ENCODE measurements around the gene MEF2A. TPM values are rescaled to one million over a fixed set of nuclear protein-coding genes. Genes with fewer than 3 reads are reported as not detected.

MEF2A gene
- total and polyA plus RNA-seq, 2 experiments from 2014 or later, result 91.7 to 556 TPM

DNA sequence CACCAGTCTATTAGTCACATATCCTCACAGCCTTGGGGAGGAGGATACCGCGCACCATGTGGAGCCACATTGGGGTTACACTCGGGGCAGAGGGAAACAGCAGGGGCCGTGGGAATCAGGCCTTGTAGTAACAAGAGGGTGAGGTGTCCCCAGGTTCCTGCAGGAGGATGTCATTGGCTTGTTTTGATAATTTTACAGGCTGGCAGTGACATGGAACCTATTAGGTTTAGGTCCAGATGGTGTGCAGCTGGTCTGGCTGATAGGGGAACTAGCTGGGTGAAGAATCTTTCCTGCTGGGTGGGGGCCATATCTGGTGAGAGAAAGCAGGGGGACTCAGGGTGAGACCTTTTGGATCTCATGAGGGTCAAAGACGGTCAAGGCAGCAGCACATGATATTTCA, 9.8 kb upstream of the MEF2A start:
- no peak overlapping the region for H3K4me3 ChIP-seq
- TF ChIP-seq, protein P1, sequence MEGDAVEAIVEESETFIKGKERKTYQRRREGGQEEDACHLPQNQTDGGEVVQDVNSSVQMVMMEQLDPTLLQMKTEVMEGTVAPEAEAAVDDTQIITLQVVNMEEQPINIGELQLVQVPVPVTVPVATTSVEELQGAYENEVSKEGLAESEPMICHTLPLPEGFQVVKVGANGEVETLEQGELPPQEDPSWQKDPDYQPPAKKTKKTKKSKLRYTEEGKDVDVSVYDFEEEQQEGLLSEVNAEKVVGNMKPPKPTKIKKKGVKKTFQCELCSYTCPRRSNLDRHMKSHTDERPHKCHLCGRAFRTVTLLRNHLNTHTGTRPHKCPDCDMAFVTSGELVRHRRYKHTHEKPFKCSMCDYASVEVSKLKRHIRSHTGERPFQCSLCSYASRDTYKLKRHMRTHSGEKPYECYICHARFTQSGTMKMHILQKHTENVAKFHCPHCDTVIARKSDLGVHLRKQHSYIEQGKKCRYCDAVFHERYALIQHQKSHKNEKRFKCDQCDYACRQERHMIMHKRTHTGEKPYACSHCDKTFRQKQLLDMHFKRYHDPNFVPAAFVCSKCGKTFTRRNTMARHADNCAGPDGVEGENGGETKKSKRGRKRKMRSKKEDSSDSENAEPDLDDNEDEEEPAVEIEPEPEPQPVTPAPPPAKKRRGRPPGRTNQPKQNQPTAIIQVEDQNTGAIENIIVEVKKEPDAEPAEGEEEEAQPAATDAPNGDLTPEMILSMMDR (IDR thresholded peaks at IDR 0.05; ENCODE audit: low read depth, low read length), result no peak
- H3K9me3 ChIP-seq (ENCODE audit: low read depth), result no peaks in the 10 kb centered on the region
- H3K4me1 ChIP-seq (ENCODE audit: low read depth), result peaks cover 7% of the 10 kb centered on the region
- no peaks in the 10 kb centered on the region for H3K27me3 ChIP-seq
- no peak overlapping the region for H3K27ac ChIP-seq
- H3K36me3 ChIP-seq, result no peaks in the 10 kb centered on the region
- DNase-seq (ENCODE audit: low read depth in 1 of 2, low spot score in 1 of 2), result no peak

DNA sequence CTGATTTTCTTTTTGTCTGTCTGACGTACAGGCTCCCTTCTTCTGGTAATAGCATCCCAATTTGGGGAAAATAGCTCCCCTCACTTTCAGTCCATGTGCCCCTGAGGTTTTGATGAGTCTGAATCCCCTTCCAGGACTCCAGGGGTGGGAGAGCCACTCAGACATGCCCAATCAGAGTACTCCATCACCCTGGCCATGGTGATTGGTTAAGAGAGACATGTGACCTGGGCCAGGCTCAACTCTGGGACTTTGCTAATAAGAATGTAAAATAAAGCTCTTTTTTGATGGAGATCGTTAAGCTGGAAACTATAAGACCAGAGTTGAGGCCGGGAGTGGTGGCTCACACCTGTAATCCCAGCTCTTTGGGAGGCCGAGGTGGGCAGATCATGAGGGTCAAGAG, 9.2 kb upstream of the MEF2A start:
- Histone ChIP-seq H3K4me3 (no peak overlapping the region), H3K9me3 (ENCODE audit: low read depth) (no peaks in the 10 kb centered on the region), H3K4me1 (ENCODE audit: low read depth) (peaks cover 7% of the 10 kb centered on the region), H3K36me3 (no peaks in the 10 kb centered on the region), H3K27ac (no peak overlapping the region), H3K27me3 (no peaks in the 10 kb centered on the region)
- TF ChIP-seq, protein P1 (IDR thresholded peaks at IDR 0.05; ENCODE audit: low read depth, low read length), result no peak
- no peak for DNase-seq (ENCODE audit: low read depth in 1 of 2, low spot score in 1 of 2)

DNA sequence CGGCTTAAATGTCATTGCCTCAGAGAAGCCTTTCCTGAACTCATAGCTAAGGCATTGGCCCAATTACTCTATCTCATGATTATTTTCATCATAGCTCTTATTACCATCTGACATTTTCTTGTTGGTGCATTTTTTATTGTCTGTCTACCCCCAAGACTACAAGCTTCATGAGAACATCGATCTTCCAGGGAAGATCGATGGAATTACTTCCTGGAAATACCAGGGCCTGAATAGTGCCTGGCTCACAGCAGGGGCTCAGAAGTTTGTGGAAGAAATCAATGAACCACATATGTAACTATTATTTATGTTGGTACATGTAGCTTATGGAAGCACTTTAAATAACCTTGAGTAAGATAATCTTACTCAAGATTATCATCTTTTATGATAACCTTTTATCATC, 7.7 kb upstream of the MEF2A start:
- Histone ChIP-seq H3K36me3 (no peaks in the 10 kb centered on the region), H3K27me3 (no peaks in the 10 kb centered on the region), H3K27ac (no peak overlapping the region), H3K4me3 (no peak overlapping the region), H3K4me1 (ENCODE audit: low read depth) (peaks cover 7% of the 10 kb centered on the region), H3K9me3 (ENCODE audit: low read depth) (no peaks in the 10 kb centered on the region)
- no peak for DNase-seq (ENCODE audit: low read depth in 1 of 2, low spot score in 1 of 2)
- TF ChIP-seq, protein P1 (IDR thresholded peaks at IDR 0.05; ENCODE audit: low read depth, low read length), result no peak

DNA sequence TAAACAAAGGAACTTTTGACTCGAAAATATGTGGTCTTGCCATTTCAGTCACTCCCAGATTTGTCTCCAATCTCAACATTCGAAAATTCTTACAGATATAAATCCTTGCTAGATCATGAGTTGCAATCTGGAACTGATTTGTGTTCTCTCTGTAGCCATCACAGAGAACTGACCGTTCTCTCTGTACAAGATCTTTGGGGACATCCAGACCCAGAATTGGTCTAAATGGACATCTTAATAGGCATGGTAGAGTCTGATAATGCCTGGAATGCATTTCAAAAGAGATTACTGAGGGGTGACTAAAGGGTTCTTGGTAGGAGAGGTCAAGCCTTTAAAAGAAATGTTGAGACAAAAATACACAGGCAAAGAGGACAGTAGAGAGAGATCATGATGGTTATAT, 7.2 kb upstream of the MEF2A start:
- Histone ChIP-seq H3K36me3 (no peaks in the 10 kb centered on the region), H3K4me3 (no peak overlapping the region), H3K4me1 (ENCODE audit: low read depth) (peaks cover 11% of the 10 kb centered on the region), H3K9me3 (ENCODE audit: low read depth) (no peaks in the 10 kb centered on the region), H3K27ac (no peak overlapping the region), H3K27me3 (no peaks in the 10 kb centered on the region)
- no peak for DNase-seq (ENCODE audit: low read depth in 1 of 2, low spot score in 1 of 2)
- TF ChIP-seq, protein P1 (IDR thresholded peaks at IDR 0.05; ENCODE audit: low read depth, low read length), result no peak

DNA sequence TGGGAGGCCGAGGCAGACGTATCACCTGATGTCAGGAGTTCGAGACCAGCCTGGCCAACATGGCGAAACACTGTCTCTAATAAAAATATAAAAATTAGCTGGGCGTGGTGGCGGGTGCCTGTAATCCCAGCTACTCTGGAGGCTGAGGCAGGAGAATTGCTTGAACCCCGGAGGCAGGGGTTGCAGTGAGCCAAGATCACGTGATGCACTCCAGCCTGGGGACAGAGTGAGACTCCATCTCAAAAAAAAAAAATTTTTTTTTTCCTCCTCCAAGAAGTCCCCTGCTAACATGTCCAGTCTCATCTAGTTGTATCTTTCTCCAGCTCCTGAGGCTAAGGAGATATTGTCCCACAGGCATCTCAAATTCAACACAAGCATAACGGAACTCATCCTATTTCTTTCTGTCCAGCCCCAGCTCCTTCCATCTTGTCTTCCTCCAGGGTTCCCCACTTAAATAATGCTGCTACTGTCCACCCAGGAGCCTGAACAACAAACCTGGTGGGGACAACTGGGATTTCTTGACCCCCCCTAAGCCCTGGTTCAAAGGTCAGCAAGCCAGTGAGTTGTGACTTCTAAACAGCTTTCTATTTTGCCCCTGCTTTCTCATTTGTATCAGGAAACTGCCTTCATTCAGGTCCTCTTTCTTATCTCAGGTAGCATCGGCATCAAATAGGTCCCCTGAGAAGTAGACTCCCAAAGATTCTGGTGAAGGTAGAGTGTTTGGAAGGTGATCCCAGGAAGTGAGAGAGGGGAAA, 4.1 kb upstream of the MEF2A start:
- Histone ChIP-seq H3K4me3 (no peak overlapping the region), H3K27ac (no peak overlapping the region), H3K4me1 (ENCODE audit: low read depth) (peaks cover 19% of the 10 kb centered on the region), H3K27me3 (no peaks in the 10 kb centered on the region), H3K36me3 (no peaks in the 10 kb centered on the region), H3K9me3 (ENCODE audit: low read depth) (no peaks in the 10 kb centered on the region)
- DNase-seq (ENCODE audit: low read depth in 1 of 2, low spot score in 1 of 2), result no peak
- TF ChIP-seq, protein P1 (IDR thresholded peaks at IDR 0.05; ENCODE audit: low read depth, low read length), result no peak

Data from cardiac muscle cell (in vitro differentiated cells and primary cell).